HEK293 (cell line): ENCODE results near the gene CMTM8.

Source experiments
- BCL11A ChIP-seq: fragments of 450-650 bp; formaldehyde crosslinking; IDR thresholded peaks from 2 replicates; pipeline ENCODE4 v1.5.1; 2016; ENCODE audit warnings: low read depth, missing biosample characterization, missing genetic modification characterization
- HOXC10 ChIP-seq: sonication (generic); formaldehyde crosslinking; IDR thresholded peaks from 2 replicates; pipeline ENCODE4 v1.8.1; 2023; ENCODE audit warnings: mild to moderate bottlenecking, missing genetic modification reagents
- IKZF3 ChIP-seq: fragments of 450-650 bp; IDR thresholded peaks from 2 replicates; pipeline ENCODE4 v1.5.0; 2018; ENCODE audit warnings: missing biosample characterization, mild to moderate bottlenecking, missing genetic modification characterization, moderate library complexity
- KLF1 ChIP-seq: fragments of 450-650 bp; formaldehyde crosslinking; IDR thresholded peaks from 2 replicates; pipeline ENCODE4 v1.5.1; 2016; ENCODE audit warnings: missing biosample characterization, missing genetic modification characterization
- KLF7 ChIP-seq: fragments of 450-650 bp; formaldehyde crosslinking; IDR thresholded peaks from 2 replicates; pipeline ENCODE4 v1.5.1; 2016; ENCODE audit warnings: missing biosample characterization, missing genetic modification characterization, borderline replicate concordance
- REPIN1 ChIP-seq: fragments of 450-650 bp; formaldehyde crosslinking; IDR thresholded peaks from 2 replicates; pipeline ENCODE4 v1.5.1; 2017; ENCODE audit warnings: missing biosample characterization, missing genetic modification characterization, low read depth
- SP2 ChIP-seq: fragments of 450-650 bp; formaldehyde crosslinking; IDR thresholded peaks from 2 replicates; pipeline ENCODE4 v1.5.1; 2016; ENCODE audit warnings: missing biosample characterization, missing genetic modification characterization
- ZBTB20 ChIP-seq: fragments of 450-650 bp; formaldehyde crosslinking; IDR thresholded peaks from 2 replicates; pipeline ENCODE4 v1.5.1; 2016; ENCODE audit warnings: missing biosample characterization, missing genetic modification characterization
- ZNF138 ChIP-seq: fragments of 450-650 bp; formaldehyde crosslinking; IDR thresholded peaks from 2 replicates; pipeline ENCODE4 v1.5.1; 2016; ENCODE audit warnings: missing biosample characterization, missing genetic modification characterization, borderline replicate concordance
- ZNF169 ChIP-seq: fragments of 450-650 bp; formaldehyde crosslinking; IDR thresholded peaks from 2 replicates; pipeline ENCODE4 v1.5.1; 2016; ENCODE audit warnings: missing biosample characterization, missing genetic modification characterization
- ZNF175 ChIP-seq: fragments of 450-650 bp; formaldehyde crosslinking; IDR thresholded peaks from 2 replicates; pipeline ENCODE4 v1.5.1; 2016; ENCODE audit warnings: missing biosample characterization, missing genetic modification characterization
- ZNF211 ChIP-seq: fragments of 450-650 bp; formaldehyde crosslinking; IDR thresholded peaks from 2 replicates; pipeline ENCODE4 v1.5.1; 2016; ENCODE audit warnings: low read depth, missing biosample characterization, missing genetic modification characterization
- ZNF302 ChIP-seq: fragments of 450-650 bp; formaldehyde crosslinking; IDR thresholded peaks from 2 replicates; pipeline ENCODE4 v1.5.1; 2016; ENCODE audit warnings: missing biosample characterization, missing genetic modification characterization, low read depth
- ZNF416 ChIP-seq: fragments of 450-650 bp; formaldehyde crosslinking; IDR thresholded peaks from 2 replicates; pipeline ENCODE4 v1.5.1; 2016; ENCODE audit warnings: missing biosample characterization, missing genetic modification characterization
- ZNF423 ChIP-seq: fragments of 450-650 bp; formaldehyde crosslinking; IDR thresholded peaks from 2 replicates; pipeline ENCODE4 v1.5.1; 2016; ENCODE audit warnings: missing biosample characterization, missing genetic modification characterization
- ZNF514 ChIP-seq: fragments of 450-650 bp; formaldehyde crosslinking; IDR thresholded peaks from 2 replicates; pipeline ENCODE4 v1.5.1; 2016; ENCODE audit warnings: missing biosample characterization, missing genetic modification characterization
- ZNF701 ChIP-seq: fragments of 450-650 bp; formaldehyde crosslinking; IDR thresholded peaks from 2 replicates; pipeline ENCODE4 v1.5.1; 2016; ENCODE audit warnings: missing biosample characterization, missing genetic modification characterization
- ZNF791 ChIP-seq: fragments of 450-650 bp; formaldehyde crosslinking; IDR thresholded peaks from 2 replicates; pipeline ENCODE4 v1.5.1; 2016; ENCODE audit warnings: missing biosample characterization, missing genetic modification characterization
- ZNF830 ChIP-seq: fragments of 450-650 bp; IDR thresholded peaks from 2 replicates; pipeline ENCODE4 v1.5.0; 2018; ENCODE audit warnings: missing biosample characterization, missing genetic modification characterization, low read depth, mild to moderate bottlenecking, moderate library complexity
- TF ChIP-seq, protein P1 (sequence below): fragments of 450-650 bp; formaldehyde crosslinking; IDR thresholded peaks from 2 replicates; pipeline ENCODE4 v1.5.1; 2017; ENCODE audit warnings: missing biosample characterization, mild to moderate bottlenecking, missing genetic modification characterization, moderate library complexity
- TF ChIP-seq, protein P2 (sequence below): fragments of 450-650 bp; formaldehyde crosslinking; IDR thresholded peaks from 2 replicates; pipeline ENCODE4 v1.5.0; 2017; ENCODE audit warnings: missing biosample characterization, missing genetic modification characterization, borderline replicate concordance
- TF ChIP-seq, protein P3 (sequence below): fragments of 450-650 bp; formaldehyde crosslinking; IDR thresholded peaks from 2 replicates; pipeline ENCODE4 v1.5.1; 2017; ENCODE audit warnings: missing biosample characterization, missing genetic modification characterization
- TF ChIP-seq, protein P4 (sequence below): fragments of 450-650 bp; formaldehyde crosslinking; optimal IDR thresholded peaks from 2 replicates; pipeline ENCODE3; 2016; ENCODE audit warnings: missing biosample characterization, mild to moderate bottlenecking, missing genetic modification characterization
- TF ChIP-seq, protein P5 (sequence below): fragments of 450-650 bp; IDR thresholded peaks from 2 replicates; pipeline ENCODE4 v1.5.1; 2018; ENCODE audit warnings: missing biosample characterization, missing genetic modification characterization
- TF ChIP-seq, protein P6 (sequence below): fragments of 450-650 bp; formaldehyde crosslinking; IDR thresholded peaks from 2 replicates; pipeline ENCODE4 v1.5.1; 2016; ENCODE audit warnings: missing biosample characterization, missing genetic modification characterization

The CMTM8 gene

DNA sequence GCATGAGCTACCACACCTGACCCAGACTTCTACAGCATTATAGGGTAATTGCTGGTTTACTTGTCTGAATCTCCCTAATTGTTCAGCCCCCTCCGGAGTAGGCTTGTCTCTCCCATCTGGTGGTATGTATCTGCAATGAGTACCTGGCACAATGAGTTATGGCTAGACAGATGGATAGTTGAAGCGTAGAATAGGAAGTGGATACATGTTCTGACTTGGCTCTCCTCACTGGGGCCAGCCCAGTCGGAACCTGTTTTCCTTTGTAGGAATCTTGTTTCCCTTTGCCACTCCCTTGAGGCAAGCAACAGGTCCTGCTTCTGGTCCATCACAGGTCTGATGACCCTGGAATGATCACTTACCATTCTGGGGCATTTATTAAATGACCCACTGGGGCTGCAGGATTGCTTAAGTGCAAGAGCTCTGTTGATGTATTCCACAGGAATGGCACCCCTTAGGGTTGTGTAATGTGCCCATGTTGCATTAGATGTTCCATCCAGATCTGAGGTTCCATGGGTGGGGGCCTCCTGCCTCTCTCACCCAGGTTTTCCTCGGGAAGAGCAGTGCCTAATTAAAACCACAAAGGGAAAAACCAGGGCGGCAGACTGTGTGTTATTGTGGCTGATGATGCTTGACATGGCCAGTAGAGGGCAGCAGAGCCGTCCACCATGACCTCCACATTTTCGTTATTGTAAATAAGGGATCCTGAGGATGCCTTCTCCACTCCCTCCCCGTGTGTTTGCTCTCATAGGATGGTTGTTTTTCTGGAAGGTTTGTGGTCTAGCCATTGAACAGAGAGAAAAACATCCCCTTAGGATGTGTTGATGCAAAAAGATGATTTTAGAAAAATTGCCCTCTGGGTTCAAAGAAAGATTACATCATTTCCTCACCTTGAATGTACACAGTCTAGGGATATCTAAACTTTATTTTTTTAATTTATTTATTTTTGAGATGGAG lies 58.0 kb downstream of the CMTM8 start (continued):
- TF ChIP-seq HOXC10 (CRISPR knock-in tag) (no peak), KLF1 (tag by site-specific recombination) (no peak), ZNF138 (tag by site-specific recombination) (no peak), SP2 (tag by site-specific recombination) (no peak), ZNF514 (tag by site-specific recombination) (no peak), ZNF302 (tag by site-specific recombination) (no peak), IKZF3 (tag by site-specific recombination) (peak; percentile 42; the same call in 1 of the 2 replicates), REPIN1 (no peak), BCL11A (no peak), ZNF169 (tag by site-specific recombination) (no peak), ZNF423 (no peak), ZNF416 (tag by site-specific recombination) (no peak), ZBTB20 (tag by site-specific recombination) (no peak), ZNF175 (no peak), KLF7 (no peak), ZNF211 (no peak), ZNF701 (no peak), ZNF791 (tag by site-specific recombination) (no peak), ZNF830 (tag by site-specific recombination) (no peak)
- TF ChIP-seq, protein P1, sequence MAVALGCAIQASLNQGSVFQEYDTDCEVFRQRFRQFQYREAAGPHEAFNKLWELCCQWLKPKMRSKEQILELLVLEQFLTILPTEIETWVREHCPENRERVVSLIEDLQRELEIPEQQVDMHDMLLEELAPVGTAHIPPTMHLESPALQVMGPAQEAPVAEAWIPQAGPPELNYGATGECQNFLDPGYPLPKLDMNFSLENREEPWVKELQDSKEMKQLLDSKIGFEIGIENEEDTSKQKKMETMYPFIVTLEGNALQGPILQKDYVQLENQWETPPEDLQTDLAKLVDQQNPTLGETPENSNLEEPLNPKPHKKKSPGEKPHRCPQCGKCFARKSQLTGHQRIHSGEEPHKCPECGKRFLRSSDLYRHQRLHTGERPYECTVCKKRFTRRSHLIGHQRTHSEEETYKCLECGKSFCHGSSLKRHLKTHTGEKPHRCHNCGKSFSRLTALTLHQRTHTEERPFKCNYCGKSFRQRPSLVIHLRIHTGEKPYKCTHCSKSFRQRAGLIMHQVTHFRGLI (tag by site-specific recombination), result no peak
- TF ChIP-seq, protein P2, sequence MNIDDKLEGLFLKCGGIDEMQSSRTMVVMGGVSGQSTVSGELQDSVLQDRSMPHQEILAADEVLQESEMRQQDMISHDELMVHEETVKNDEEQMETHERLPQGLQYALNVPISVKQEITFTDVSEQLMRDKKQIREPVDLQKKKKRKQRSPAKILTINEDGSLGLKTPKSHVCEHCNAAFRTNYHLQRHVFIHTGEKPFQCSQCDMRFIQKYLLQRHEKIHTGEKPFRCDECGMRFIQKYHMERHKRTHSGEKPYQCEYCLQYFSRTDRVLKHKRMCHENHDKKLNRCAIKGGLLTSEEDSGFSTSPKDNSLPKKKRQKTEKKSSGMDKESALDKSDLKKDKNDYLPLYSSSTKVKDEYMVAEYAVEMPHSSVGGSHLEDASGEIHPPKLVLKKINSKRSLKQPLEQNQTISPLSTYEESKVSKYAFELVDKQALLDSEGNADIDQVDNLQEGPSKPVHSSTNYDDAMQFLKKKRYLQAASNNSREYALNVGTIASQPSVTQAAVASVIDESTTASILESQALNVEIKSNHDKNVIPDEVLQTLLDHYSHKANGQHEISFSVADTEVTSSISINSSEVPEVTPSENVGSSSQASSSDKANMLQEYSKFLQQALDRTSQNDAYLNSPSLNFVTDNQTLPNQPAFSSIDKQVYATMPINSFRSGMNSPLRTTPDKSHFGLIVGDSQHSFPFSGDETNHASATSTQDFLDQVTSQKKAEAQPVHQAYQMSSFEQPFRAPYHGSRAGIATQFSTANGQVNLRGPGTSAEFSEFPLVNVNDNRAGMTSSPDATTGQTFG (tag by site-specific recombination), result no peak
- TF ChIP-seq, protein P3, sequence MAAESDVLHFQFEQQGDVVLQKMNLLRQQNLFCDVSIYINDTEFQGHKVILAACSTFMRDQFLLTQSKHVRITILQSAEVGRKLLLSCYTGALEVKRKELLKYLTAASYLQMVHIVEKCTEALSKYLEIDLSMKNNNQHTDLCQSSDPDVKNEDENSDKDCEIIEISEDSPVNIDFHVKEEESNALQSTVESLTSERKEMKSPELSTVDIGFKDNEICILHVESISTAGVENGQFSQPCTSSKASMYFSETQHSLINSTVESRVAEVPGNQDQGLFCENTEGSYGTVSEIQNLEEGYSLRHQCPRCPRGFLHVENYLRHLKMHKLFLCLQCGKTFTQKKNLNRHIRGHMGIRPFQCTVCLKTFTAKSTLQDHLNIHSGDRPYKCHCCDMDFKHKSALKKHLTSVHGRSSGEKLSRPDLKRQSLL (tag by site-specific recombination), result no peak
- TF ChIP-seq, protein P4, sequence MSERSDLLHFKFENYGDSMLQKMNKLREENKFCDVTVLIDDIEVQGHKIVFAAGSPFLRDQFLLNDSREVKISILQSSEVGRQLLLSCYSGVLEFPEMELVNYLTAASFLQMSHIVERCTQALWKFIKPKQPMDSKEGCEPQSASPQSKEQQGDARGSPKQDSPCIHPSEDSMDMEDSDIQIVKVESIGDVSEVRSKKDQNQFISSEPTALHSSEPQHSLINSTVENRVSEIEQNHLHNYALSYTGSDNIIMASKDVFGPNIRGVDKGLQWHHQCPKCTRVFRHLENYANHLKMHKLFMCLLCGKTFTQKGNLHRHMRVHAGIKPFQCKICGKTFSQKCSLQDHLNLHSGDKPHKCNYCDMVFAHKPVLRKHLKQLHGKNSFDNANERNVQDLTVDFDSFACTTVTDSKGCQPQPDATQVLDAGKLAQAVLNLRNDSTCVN, result no peak
- TF ChIP-seq, protein P5, sequence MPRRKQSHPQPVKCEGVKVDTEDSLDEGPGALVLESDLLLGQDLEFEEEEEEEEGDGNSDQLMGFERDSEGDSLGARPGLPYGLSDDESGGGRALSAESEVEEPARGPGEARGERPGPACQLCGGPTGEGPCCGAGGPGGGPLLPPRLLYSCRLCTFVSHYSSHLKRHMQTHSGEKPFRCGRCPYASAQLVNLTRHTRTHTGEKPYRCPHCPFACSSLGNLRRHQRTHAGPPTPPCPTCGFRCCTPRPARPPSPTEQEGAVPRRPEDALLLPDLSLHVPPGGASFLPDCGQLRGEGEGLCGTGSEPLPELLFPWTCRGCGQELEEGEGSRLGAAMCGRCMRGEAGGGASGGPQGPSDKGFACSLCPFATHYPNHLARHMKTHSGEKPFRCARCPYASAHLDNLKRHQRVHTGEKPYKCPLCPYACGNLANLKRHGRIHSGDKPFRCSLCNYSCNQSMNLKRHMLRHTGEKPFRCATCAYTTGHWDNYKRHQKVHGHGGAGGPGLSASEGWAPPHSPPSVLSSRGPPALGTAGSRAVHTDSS, result no peak
- TF ChIP-seq, protein P6, sequence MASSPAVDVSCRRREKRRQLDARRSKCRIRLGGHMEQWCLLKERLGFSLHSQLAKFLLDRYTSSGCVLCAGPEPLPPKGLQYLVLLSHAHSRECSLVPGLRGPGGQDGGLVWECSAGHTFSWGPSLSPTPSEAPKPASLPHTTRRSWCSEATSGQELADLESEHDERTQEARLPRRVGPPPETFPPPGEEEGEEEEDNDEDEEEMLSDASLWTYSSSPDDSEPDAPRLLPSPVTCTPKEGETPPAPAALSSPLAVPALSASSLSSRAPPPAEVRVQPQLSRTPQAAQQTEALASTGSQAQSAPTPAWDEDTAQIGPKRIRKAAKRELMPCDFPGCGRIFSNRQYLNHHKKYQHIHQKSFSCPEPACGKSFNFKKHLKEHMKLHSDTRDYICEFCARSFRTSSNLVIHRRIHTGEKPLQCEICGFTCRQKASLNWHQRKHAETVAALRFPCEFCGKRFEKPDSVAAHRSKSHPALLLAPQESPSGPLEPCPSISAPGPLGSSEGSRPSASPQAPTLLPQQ (tag by site-specific recombination), result no peak
